H9 (cell line): Measurements from ENCODE around the gene CTDSPL. TPM values are rescaled to one million over a fixed set of nuclear protein-coding genes. Genes with fewer than 3 reads are reported as not detected.

ENCODE experiments used
- DNase-seq: peaks from one replicate; pipeline ENCODE4 v3.0.0-alpha.2; 2017
- H2AFZ ChIP-seq: one replicate; pipeline ENCODE4 v1.6.1; 2013; ENCODE audit warnings: mild to moderate bottlenecking, low read length, control low read depth, moderate library complexity
- H2AK5ac ChIP-seq: 2 replicates; pipeline ENCODE4 v1.6.1; 2013; ENCODE audit warnings: low read length, control low read depth, mixed read lengths; ENCODE audit not compliant: insufficient read length
- H2BK120ac ChIP-seq: one replicate; pipeline ENCODE4 v1.6.1; 2013; ENCODE audit warnings: low read depth, mild to moderate bottlenecking, low read length, control low read depth, inconsistent platforms; ENCODE audit not compliant: poor library complexity, severe bottlenecking
- H2BK12ac ChIP-seq: 2 replicates; pipeline ENCODE4 v1.6.1; 2013; ENCODE audit warnings: low read length, control low read depth, mixed read lengths, low read depth; ENCODE audit not compliant: insufficient read length
- H2BK15ac ChIP-seq: 2 replicates; pipeline ENCODE4 v1.6.1; 2013; ENCODE audit warnings: low read depth, low read length, control low read depth
- H2BK20ac ChIP-seq: one replicate; pipeline ENCODE4 v1.6.1; 2013; ENCODE audit warnings: low read depth, mild to moderate bottlenecking, low read length, control low read depth, inconsistent platforms; ENCODE audit not compliant: poor library complexity, severe bottlenecking
- H2BK5ac ChIP-seq: 2 replicates; pipeline ENCODE4 v1.6.1; 2013; ENCODE audit warnings: low read length, control low read depth, mixed read lengths; ENCODE audit not compliant: insufficient read length
- H3K14ac ChIP-seq: 2 replicates; pipeline ENCODE4 v1.6.1; 2013; ENCODE audit warnings: low read length, control low read depth; ENCODE audit not compliant: insufficient read depth
- H3K18ac ChIP-seq: 2 replicates; pipeline ENCODE4 v1.6.1; 2013; ENCODE audit warnings: low read depth, mild to moderate bottlenecking, mixed read lengths, low read length, control low read depth; ENCODE audit not compliant: insufficient read length
- H3K23ac ChIP-seq: 2 replicates; pipeline ENCODE4 v1.6.1; 2013; ENCODE audit warnings: low read length, control low read depth, mixed read lengths, low read depth; ENCODE audit not compliant: insufficient read length
- H3K23me2 ChIP-seq: 2 replicates; pipeline ENCODE4 v1.6.1; 2013; ENCODE audit warnings: low read depth, mild to moderate bottlenecking, mixed read lengths, low read length, control low read depth; ENCODE audit not compliant: insufficient read length, poor library complexity, severe bottlenecking
- H3K27ac ChIP-seq: 2 replicates; pipeline ENCODE4 v1.5.1; 2013; ENCODE audit warnings: low read length, control low read depth, mixed read lengths, low read depth; ENCODE audit not compliant: insufficient read length
- H3K27me3 ChIP-seq: 2 replicates; pipeline ENCODE4 v1.6.1; 2013; ENCODE audit warnings: low read length, control low read depth, inconsistent platforms; ENCODE audit not compliant: insufficient read depth
- H3K4ac ChIP-seq: 2 replicates; pipeline ENCODE4 v1.6.1; 2013; ENCODE audit warnings: low read depth, mild to moderate bottlenecking, control low read depth, inconsistent platforms, low read length, moderate library complexity
- H3K4me1 ChIP-seq: 2 replicates; pipeline ENCODE4 v1.6.1; 2013; ENCODE audit warnings: low read length, control low read depth, inconsistent platforms; ENCODE audit not compliant: insufficient read depth
- H3K4me2 ChIP-seq: 2 replicates; pipeline ENCODE4 v1.6.1; 2013; ENCODE audit warnings: low read length, control low read depth, mixed read lengths; ENCODE audit not compliant: insufficient read length, insufficient read depth
- H3K56ac ChIP-seq: 2 replicates; pipeline ENCODE4 v1.6.1; 2013; ENCODE audit warnings: low read depth, mild to moderate bottlenecking, mixed read lengths, low read length, control low read depth; ENCODE audit not compliant: insufficient read length
- H3K79me1 ChIP-seq: 2 replicates; pipeline ENCODE4 v1.6.1; 2013; ENCODE audit warnings: low read depth, mild to moderate bottlenecking, moderate library complexity, low read length, control low read depth, inconsistent platforms; ENCODE audit not compliant: insufficient read depth, poor library complexity, severe bottlenecking
- H3K79me2 ChIP-seq: 2 replicates; pipeline ENCODE4 v1.6.1; 2013; ENCODE audit warnings: low read length, control low read depth, inconsistent platforms; ENCODE audit not compliant: insufficient read depth
- H3K9ac ChIP-seq: 2 replicates; pipeline ENCODE4 v1.6.1; 2013; ENCODE audit warnings: low read length, control low read depth, mixed read lengths; ENCODE audit not compliant: insufficient read length; ENCODE audit errors: extremely low read depth
- H3K9me3 ChIP-seq: one replicate; pipeline ENCODE4 v1.6.1; 2013; ENCODE audit warnings: low read depth, low read length, inconsistent platforms; ENCODE audit not compliant: control insufficient read depth
- H3T11ph ChIP-seq: one replicate; pipeline ENCODE4 v1.6.1; 2013; ENCODE audit warnings: mild to moderate bottlenecking, low read length, control low read depth, inconsistent platforms
- H4K20me1 ChIP-seq: one replicate; pipeline ENCODE4 v1.6.1; 2013; ENCODE audit not compliant: control insufficient read depth, insufficient read length, insufficient read depth
- H4K5ac ChIP-seq: 2 replicates; pipeline ENCODE4 v1.6.1; 2013; ENCODE audit warnings: low read depth, mild to moderate bottlenecking, mixed read lengths, low read length, control low read depth; ENCODE audit not compliant: insufficient read length
- H4K8ac ChIP-seq: replicated peaks from 2 replicates; pipeline ENCODE4 v1.6.1; 2013; ENCODE audit warnings: low read length, control low read depth, mixed read lengths, low read depth; ENCODE audit not compliant: insufficient read length
- H4K91ac ChIP-seq: 2 replicates; pipeline ENCODE4 v1.6.1; 2013; ENCODE audit warnings: low read depth, mild to moderate bottlenecking, moderate library complexity, mixed read lengths, low read length, control low read depth; ENCODE audit not compliant: insufficient read length
- H3K27ac Mint-ChIP-seq, 3 experiments: 2 replicates in 2 of 3; 3 replicates in 1 of 3; pipeline ENCODE4 v1.8.0; 2020 to 2021; ENCODE audit warnings: mixed read lengths in 3 of 3, mild to moderate bottlenecking in 1 of 3, moderate library complexity in 1 of 3
- H3K27me3 Mint-ChIP-seq: 2 replicates; pipeline ENCODE4 v1.8.0; 2021; ENCODE audit warnings: low read depth, mild to moderate bottlenecking, moderate library complexity, mixed read lengths
- H3K36me3 Mint-ChIP-seq, 3 experiments: 2 replicates in 2 of 3; 3 replicates in 1 of 3; pipeline ENCODE4 v1.8.0; 2020 to 2021; ENCODE audit warnings: low read depth in 3 of 3, mixed read lengths in 3 of 3; ENCODE audit not compliant: insufficient read depth in 1 of 3
- H3K4me1 Mint-ChIP-seq, 2 experiments: 2 replicates each; pipeline ENCODE4 v1.8.0; 2020; ENCODE audit warnings: mixed read lengths in 2 of 2
- H3K4me3 Mint-ChIP-seq, 2 experiments: 2 replicates in 1 of 2; 3 replicates in 1 of 2; pipeline ENCODE4 v1.8.0; 2020 to 2021; ENCODE audit warnings: mild to moderate bottlenecking in 2 of 2, mixed read lengths in 2 of 2, moderate library complexity in 1 of 2
- H3K9me3 Mint-ChIP-seq, 2 experiments: 2 replicates in 1 of 2; 3 replicates in 1 of 2; pipeline ENCODE4 v1.8.0; 2020; ENCODE audit warnings: mild to moderate bottlenecking in 2 of 2, mixed read lengths in 2 of 2, moderate library complexity in 1 of 2
- WGBS: extraction: QIAGEN DNeasy Blood & Tissue Kit; methylation state at CpG from one replicate; pipeline ENCODE4 v1.1.7; 2013; ENCODE audit warnings: missing lambda C conversion rate, low lambda C conversion rate, mixed read lengths; ENCODE audit not compliant: insufficient read length; ENCODE audit errors: extremely low coverage; 5-methylcytosine and 5-hydroxymethylcytosine counted together
- total RNA-seq: library from RNA; stranded (reverse); gene quantifications from 2 replicates; pipeline ENCODE4 v1.2.1, GENCODE V29; 2021
- TF ChIP-seq, protein P1 (sequence below): fragments of 200-600 bp; sonication (generic); conservative IDR thresholded peaks from 3 replicates; pipeline ENCODE4 v1.8.0; 2021; ENCODE audit warnings: antibody characterized with exemption, mild to moderate bottlenecking

CTDSPL gene
- total RNA-seq, 1 experiment from 2014 or later = 20.8 TPM

DNA sequence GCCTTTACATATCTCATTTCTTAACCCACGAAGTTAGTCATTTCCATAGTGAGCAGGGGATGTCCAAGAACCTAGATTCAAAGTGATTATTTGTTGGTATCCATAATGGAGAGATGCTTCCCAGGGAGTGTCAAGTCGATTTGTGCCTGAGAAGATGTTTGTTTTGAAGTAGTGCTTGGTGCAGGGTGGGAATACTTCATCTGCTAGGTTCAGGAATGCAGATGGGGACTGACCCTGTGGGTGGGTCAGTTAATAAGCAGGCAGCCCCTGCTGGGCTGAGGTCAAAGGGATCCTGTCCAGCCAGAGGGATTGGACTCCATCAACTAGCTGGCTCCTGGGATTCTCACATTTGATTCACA lies 84.8 kb downstream of the CTDSPL start:
- Histone ChIP-seq H3T11ph (no peak overlapping the region), H3K56ac (no peak overlapping the region), H3K4ac (no peak overlapping the region), H2AK5ac (no peak overlapping the region), H2BK120ac (no peak overlapping the region), H2BK20ac (no peak overlapping the region), H3K9ac (no peak overlapping the region), H3K23ac (no peak overlapping the region), H3K4me1 (peaks cover 3% of the 10 kb centered on the region; the same call in 1 of the 2 replicates), H2AFZ (no peak overlapping the region), H2BK12ac (no peak overlapping the region), H3K14ac (no peak overlapping the region), H4K5ac (no peak overlapping the region), H2BK5ac (no peak overlapping the region), H3K79me2 (no peaks in the 10 kb centered on the region), H4K20me1 (no peaks in the 10 kb centered on the region), H4K91ac (no peak overlapping the region), H3K27ac (no peak overlapping the region), H3K79me1 (no peaks in the 10 kb centered on the region), H3K4me2 (no peak overlapping the region), H3K23me2 (no peaks in the 10 kb centered on the region), H3K27me3 (no peaks in the 10 kb centered on the region), H3K18ac (no peak overlapping the region), H3K9me3 (no peaks in the 10 kb centered on the region), H4K8ac (no peak overlapping the region), H2BK15ac (no peak overlapping the region)
- Mint-ChIP-seq H3K9me3 (no peaks in the 10 kb centered on the region), H3K27ac (peak overlapping the region in 1 of 3 experiments; percentile 28; a peak in 1 of 7 replicates), H3K27me3 (no peaks in the 10 kb centered on the region), H3K4me3 (no peak overlapping the region), H3K4me1 (peaks cover 18 to 20% of the 10 kb centered on the region in 2 experiments), H3K36me3 (peaks cover 0 to 5% (median 3%) of the 10 kb centered on the region in 3 experiments; a peak in 2 of 7 replicates)
- DNase-seq = no peak
- no CpG with 5 or more reads among the region's 2 CpGs for WGBS
- TF ChIP-seq, protein P1, sequence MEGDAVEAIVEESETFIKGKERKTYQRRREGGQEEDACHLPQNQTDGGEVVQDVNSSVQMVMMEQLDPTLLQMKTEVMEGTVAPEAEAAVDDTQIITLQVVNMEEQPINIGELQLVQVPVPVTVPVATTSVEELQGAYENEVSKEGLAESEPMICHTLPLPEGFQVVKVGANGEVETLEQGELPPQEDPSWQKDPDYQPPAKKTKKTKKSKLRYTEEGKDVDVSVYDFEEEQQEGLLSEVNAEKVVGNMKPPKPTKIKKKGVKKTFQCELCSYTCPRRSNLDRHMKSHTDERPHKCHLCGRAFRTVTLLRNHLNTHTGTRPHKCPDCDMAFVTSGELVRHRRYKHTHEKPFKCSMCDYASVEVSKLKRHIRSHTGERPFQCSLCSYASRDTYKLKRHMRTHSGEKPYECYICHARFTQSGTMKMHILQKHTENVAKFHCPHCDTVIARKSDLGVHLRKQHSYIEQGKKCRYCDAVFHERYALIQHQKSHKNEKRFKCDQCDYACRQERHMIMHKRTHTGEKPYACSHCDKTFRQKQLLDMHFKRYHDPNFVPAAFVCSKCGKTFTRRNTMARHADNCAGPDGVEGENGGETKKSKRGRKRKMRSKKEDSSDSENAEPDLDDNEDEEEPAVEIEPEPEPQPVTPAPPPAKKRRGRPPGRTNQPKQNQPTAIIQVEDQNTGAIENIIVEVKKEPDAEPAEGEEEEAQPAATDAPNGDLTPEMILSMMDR = no peak
